Cardiac septum (tissue), 1 donor: ENCODE results near the gene BOK. TPM values are rescaled to one million over a fixed set of nuclear protein-coding genes. Genes with fewer than 3 reads are reported as not detected.
A peak's percentile ranks its signal among the peaks of the same experiment; 100 is the strongest.
"Not testable (repeated sequence)": the region's sequence is repeated elsewhere in the genome, so short reads cannot be mapped to it uniquely, and the experiment has no call there.

Source experiments
- DNase-seq: peaks from one replicate; pipeline ENCODE4 v3.0.0-alpha.2; 2020; ENCODE audit warnings: low spot score
- intact Hi-C: fragments of 100-400 bp; cut with DNase I; formaldehyde crosslinking; loops from one replicate; pipeline ENCODE4 v1.14.0; 2022
- total RNA-seq: library from RNA; stranded (reverse); fragmentation: NEBNext Ultra II Directional; extraction: Animal tissue kit (Norgen Biotek cat#: 25700); gene quantifications from one replicate; pipeline ENCODE4 v1.2.1, GENCODE V29; 2021
- donor health status: DM: no; HTN: no; CAD: no.

The BOK gene
- total RNA-seq, 1 donor from 2014 or later: 4.5 TPM

DNA sequence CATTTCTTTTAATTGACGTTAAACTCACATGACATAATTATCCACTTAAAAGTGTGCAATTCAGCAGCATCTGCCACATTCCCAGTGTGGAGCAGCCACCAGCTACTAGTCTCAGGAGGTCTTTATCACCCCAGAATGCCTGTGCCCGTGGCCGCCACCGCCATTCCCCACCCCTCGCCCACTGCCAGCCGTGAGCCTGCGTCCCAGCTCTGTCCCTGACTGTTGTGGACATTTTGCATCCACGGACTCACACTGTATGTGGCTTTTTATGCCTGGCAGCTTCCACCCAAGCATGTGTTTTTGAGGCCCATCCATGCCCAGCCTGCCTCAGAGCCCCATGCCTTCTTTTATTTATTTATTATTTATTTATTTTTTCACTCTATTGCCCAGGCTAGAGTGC, 9.2 kb downstream of the BOK start:
- intact Hi-C loops: no loop called here
- no peak for DNase-seq

DNA sequence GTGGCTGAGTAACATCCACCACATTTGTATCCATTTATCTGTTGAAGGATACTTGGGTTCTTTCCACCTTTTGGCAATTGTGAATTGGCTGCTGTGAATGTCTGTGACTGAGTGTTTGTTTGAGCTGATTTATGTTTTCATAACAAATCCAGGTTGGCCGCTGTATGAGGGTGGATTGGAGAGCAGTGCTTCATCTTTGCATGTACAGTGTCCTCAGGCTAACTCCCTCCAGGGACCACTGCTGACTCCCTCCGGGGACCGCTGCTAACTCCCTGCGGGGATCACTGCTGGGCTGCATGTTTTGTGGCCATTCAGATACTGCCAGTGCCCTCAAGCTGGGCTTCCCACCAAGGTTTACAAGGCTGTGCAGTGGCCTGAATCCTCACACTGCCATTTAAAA, 10.2 kb downstream of the BOK start:
- DNase-seq: no peak
- intact Hi-C loops: no loop called here

DNA sequence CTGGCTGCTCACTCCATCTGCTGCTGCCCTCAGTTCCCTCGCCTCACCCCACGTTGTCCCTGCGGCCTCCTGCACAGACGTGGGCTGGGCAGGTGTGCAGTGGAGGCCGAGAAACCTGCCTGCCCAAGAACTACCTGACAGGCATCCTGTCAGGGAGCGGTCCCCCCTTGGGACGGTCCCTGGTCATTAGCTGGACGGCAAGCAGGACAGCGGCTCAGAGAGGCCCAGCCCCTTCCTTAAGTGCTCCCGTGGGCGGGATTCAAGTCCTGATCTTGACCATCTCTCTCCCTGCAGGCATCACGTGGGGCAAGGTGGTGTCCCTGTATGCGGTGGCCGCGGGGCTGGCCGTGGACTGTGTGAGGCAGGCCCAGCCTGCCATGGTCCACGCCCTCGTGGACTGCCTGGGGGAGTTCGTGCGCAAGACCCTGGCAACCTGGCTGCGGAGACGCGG, 11.3 kb downstream of the BOK start:
- no peak for DNase-seq
- intact Hi-C loops: no loop called here

DNA sequence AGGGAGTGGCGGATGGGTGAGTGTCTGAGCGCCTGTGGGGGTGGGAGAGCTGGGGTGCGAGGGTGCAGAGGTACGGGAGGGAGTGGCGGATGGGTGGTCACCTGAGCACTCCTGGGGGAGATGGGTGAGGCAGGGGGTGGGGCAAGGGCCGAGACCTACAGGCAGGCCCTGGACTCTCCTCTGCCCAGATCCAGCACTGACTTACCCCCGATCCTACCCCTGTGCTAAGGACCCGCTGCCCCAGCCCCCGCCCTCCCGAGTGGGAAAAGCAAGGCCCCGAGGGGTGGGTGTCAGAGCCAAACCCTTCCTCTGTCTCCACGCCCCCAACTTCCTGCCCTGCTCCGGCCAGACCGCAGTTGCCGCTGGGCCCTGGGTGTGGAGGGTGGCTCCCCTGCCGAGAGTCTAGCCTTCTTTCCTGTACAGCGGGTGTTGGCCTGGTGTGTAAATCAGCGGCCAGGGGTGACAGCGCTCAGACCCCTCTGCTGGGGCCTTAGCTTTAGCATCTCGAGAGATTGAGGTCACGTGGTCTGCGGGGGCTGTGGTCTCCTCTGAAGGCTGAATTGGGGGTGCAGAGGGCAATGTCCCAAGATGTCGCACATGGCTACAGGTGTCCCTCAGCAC, 12.5 kb downstream of the BOK start:
- no peak for DNase-seq
- intact Hi-C loops: no loop called here

DNA sequence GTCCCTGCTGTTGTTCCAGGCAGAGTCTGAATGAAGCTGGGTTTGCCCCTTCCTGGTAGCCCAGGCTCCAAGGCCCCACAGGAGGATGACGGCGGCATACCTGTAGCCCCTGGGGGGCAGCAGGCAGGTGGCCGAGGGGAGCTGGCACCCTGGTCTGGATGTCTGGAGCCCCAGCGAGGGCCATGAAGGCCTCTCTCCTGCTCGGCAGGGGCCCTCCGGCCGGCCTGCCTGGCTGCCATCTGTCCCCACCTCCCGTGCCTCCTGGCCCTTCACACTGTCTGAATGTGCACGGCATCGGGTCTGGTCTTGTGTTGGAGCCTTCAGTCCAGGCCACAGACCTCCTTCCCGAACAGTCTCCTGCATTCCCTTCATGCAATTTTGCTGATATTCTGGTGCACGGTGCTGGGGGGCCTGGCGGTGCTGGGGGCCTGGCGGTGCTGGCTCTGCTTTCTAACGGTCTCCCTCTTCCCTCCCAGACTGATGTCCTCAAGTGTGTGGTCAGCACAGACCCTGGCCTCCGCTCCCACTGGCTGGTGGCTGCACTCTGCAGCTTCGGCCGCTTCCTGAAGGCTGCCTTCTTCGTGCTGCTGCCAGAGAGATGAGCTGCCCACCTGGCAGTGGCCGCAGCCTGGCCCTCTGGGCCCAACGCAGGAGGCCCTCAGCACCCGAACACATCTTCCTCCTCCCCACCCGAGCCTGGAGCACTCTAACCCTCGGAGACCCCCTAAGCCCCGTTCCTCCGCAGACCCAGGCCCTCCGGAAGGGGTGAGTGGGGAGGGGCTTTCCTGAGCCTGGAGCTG, 13.5 kb downstream of the BOK start:
- DNase-seq: no peak
- intact Hi-C loops: no loop called here

DNA sequence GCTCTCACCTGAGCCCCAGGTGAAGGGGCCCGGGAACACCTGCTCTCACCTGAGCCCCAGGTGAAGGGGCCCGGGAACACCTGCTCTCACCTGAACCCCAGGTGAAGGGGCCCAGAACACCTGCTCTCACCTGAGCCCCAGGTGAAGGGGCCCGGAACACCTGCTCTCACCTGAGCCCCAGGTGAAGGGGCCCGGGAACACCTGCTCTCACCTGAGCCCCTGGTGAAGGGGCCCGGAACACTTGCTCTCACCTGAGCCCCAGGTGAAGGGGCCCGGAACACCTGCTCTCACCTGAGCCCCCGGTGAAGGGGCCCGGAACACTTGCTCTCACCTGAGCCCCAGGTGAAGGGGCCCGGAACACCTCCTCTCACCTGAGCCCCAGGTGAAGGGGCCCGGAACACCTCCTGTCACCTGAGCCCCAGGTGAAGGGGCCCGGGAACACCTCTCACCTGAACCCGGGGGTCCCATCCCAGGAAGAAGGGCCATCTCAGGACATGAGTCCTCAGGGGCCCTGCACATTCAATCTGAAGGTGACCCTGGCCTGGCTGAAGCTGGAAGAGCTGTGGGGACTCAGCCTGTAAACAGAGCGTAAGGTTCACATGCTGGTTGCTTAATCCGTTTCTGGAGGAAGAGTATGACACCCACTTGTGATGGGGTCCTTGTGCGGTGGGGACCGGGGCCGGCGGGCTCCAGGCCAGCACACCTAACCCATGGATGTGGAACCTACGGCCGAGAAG, 14.5 kb downstream of the BOK start:
- DNase-seq, intact Hi-C loops: not testable (repeated sequence)

DNA sequence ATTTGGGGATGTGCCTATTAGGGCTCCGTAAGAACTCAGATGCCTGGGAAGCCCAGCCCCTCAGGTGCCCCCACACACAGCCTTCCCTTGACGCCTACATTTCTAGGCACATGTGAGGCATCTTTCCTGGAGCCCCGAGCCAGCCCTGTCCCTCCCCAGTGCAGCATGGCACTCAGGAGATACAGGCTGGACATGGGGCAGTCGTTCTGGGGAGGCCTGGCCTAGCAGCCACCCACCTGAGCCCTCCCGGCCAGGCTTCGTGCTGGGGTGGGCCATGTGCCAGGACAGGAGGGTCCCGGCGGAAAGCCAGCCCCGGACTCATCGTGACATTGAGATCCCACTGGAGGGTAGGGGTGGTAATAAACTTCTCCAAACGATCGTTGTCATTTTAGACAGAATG, 15.2 kb downstream of the BOK start:
- DNase-seq: no peak
- intact Hi-C loops: no loop called here

DNA sequence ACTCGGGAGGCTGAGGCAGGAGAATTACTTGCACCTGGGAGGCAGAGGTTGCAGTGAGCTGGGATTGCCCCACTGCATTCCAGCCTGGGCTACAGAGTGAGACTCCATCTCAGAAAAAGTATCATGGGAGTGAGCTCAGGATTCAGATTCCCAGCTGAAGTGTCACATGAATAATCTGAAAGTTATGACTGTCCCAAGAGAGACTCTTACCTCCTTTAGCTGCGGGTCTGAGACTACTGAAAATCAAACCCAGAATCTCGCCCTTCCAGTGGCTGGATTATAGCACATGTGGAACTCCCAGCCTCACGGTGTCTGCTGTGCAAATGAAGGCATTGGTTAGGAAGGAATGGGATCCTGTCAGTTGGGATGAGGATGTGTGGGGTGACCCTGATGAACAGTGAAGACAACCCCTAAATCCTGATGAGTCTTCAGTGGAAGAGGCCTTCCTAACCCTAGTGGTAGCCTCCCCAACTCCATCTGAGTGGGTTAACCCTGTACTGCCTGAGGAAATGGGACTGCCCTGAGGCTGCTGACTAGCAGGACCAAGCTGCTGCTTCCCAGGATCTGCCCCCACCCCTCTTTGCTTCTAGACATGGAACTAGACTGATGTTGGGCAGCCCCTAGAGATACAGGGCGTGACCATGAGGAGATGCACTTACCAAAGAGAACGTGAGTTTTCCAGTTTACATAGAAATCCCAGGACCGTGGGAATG, 16.5 kb downstream of the BOK start:
- intact Hi-C loops: no loop called here
- peak; percentile 35 for DNase-seq

DNA sequence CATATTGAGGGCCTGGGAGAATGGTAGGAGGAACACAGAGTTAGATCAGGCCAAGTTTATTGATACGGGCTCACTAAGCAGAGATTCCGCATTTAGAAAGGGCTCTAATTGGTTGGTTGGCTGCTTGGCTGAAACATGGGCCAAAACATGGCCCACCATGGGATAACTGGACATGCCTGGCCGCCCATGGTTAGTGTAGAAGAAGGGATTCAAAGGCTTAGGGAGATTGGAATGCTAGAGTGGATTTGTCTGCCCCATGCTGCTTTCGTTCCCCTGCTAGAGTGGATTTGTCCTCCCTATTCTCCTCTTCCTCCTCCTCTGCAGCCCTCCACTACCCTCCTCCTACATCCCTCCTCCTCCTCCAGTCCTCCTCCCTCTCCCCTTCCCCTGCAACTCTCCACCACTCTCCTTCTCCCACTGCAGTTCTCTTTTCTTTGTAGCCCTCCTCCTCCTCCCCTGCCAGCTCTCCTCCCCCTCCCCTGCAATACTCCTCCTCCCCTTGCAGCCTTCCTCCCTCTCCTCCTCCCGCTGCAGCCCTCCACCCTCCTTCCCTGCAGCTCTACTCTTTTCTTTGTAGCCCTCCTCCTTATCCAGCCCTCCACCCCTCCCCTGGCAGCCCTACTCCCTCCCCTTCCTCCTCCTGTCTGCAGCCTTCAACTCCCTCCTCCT, 17.2 kb downstream of the BOK start:
- intact Hi-C loops: no loop called here

DNA sequence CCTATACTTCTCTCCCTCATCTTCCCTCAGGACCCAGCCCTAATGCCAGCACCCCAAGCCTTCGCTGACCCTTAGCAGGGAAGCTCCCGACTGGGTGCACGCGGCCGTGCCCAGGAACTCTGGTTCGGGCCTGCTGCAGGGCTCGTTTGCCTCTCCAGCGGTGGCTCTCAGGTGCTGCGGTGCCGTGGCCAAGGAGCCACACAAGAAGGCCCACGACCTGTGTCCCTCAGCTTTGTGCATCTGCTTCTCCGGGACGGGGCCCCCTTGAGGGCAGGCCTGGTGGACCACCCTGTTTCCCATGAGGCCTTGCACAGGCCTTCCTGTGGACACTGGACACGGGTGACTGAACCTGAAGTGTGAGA, 17.7 kb downstream of the BOK start:
- intact Hi-C loops: no loop called here
- DNase-seq: peak; percentile 70

More for the DNA sequence above, 17.2 kb downstream of the BOK start:
- DNase-seq: no peak

DNA sequence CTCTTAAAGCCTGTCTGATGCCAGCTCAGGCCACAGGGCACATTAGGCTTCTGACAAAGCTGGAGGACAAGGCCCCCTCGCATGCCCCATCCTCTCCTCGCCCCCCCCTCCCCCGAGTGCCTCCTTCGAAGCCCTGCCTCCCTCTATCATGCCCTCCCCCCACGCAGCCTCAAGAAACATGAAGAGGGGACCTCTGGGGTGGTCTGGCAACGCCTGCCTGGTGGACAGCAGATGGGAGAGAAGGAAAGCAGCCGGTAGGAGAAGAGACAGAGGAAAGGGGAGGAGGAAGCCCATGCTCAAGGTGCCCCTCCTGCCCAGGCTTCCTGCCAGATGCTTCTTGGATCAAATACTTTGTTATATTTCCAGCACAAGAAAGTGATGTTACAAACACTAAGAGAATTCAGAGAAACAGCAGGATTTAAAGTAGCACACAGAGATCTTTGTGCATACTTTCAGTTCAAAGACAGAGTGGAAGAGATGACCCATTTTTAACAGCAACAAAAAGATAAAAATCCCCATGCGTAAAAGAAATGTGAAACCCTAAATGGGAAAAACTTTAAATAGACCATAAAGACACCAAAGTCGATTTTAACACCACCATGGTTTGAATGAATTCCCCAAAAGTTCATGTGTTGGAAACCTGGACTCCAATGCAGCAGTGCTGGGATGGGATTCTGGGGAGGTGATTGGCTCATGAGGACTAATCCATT, 19.0 kb downstream of the BOK start:
- peak; percentile 44 for DNase-seq
- intact Hi-C loops: no loop called here

DNA sequence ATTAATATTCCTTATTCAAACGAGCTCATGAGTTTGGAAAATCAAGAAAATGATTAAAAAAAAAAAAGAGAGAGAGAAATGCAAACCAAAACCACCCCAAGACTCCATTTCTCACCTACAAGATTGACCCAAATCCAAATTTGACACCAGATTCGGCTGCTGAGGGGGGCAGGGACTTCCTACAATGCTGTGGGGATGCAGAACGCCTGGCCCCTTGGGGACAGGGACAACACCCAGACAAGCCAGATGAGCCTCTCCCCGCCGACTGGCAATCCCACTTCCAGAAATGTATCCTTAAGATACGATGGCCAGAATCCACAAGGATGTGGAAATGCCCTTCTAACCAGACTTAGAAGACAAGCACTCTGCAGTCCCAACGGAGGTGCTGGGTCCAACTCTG, 20.7 kb downstream of the BOK start:
- intact Hi-C loops: no loop called here
- DNase-seq: no peak

DNA sequence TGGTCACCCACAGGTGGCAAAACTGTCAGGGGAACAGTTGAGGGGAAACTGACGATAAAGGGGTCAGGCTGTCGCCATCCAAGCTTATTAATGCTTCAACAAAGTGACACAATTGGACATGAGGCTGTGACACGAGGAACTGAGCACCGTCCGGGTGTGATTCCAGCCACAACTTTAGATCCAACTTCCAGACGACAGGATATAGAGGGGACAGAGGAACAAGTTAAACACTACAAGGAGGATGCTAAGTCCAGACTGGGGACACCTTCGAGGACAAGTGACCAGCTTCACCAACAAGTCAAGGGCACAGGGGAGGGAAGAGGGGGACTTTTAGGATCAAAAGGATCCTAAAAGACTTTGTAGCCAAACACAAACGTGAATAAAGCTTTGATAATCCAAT, 23.8 kb downstream of the BOK start:
- intact Hi-C loops: no loop called here
- peak; percentile 29 for DNase-seq

DNA sequence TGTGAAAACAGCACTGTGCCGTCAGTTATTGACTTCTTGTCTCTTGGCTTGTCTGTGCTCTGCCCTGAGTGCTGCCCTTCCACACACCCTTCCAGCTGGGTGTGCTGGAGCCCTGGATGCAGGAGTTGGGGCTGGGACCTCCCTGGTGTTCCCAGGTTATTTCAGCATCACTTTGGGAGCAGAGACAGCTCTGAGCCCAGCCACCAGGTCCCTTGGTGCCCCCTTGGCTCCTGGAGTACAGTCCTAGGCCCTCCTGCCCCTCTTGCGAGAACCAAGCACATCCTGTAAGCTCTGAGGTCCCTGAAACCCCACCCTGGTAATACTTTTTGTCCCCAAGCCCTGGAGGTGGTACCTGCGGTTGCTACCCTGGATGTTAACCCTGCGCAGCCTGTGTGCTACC, 24.3 kb downstream of the BOK start:
- no peak for DNase-seq
- intact Hi-C loops: no loop called here

DNA sequence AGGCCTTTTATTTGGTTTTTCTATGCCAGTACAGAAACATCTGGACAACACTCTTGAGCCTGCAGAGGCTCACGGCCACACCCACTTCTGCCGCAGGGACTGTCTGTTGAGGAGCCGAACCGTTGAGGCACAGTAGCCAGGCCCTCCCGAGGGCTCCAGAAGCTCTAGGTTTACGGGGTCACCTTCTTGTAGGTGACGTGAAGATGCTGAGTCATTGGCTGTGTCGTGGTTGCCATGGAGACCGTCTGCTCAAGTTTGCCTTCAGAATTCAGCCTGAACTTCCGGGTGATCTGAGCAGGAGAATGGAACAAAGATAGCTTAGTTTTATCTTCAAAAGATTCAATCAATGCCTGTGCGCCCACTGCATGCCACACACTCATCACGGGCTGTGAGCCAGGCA, 25.9 kb downstream of the BOK start:
- DNase-seq: no peak
- intact Hi-C loops: no loop called here

DNA sequence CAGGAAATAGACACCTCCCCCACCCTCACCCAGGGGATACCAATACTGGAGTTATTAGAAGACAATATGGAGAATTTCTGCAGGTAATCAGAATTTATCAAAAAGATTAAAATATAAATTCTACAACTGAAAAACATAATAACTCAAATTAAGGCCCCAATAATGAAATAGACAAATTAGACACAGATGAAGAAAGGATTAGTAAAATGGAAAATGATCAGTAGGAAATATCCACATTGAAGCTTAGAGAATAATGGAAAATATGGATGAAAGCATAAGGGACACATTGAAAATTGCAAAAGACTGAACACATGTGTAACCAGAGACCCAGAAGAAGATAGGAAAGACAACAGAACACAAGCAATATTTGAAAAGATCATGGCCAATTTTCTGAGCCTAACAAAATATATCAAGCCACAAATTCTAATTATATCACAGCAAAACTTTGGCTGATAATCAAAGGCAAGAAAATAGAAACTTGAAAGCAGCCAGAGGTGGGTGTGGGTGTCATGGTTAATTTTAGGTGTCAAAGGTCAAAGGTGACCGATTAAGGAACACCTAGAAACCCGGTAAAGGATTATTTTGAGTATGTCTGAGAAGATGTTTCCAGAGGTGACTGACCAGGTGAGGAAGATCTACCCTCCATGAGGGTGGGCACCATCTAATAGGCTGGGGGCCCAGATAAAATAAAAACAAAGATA, 28.2 kb downstream of the BOK start:
- no peak for DNase-seq
- intact Hi-C loops: no loop called here

DNA sequence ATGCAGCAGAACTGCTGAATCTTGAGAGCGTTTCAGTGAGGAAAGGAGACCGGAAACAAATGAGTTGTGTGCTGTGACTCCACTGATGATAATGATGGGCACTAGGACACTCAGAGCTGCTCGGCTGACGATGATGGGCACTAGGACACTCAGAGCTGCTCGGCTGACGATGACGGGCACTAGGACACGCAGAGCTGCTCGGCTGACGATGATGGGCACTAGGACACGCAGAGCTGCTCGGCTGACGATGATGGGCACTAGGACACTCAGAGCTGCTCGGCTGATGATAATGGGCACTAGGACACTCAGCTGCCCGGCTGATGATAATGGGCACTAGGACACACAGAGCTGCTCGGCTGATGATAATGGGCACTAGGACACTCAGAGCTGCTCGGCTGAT, 31.3 kb downstream of the BOK start:
- DNase-seq, intact Hi-C loops: not testable (repeated sequence)
